ENCODE results near the gene CPT1C. TPM values are rescaled to one million over a fixed set of nuclear protein-coding genes. Genes with fewer than 3 reads are reported as not detected.

Gene CPT1C
- total RNA-seq, 2 experiments from 2014 or later = 0.47 to 0.59 TPM

DNA sequence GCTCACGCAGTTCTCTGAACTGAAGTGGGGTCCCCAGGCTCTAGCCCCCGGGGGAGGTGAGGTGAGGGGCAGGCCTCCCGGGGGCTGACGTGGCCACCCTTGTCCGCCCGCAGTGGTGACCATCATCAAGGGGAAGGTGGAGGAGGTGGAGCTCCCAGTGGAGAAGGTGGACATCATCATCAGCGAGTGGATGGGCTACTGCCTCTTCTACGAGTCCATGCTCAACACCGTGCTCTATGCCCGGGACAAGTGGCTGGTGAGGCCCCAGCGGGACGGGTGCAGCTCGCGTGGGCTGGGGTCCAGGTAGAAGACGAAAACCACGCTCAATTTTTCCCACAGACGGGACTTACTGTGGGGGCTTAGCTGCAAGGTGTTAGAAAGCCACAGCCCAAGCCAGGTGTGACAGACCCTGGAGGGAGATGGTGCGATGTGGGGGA lies 7.1 kb upstream of the CPT1C start:
- ATAC-seq (ENCODE audit: poor library complexity) = no peak
- peak in 1 of 14 experiments; percentile 37 for DNase-seq
- intact Hi-C loops (cut with DNase I, micrococcal nuclease) = no loop called here
- Mint-ChIP-seq H3K27ac (no peak overlapping the region), H3K36me3 (ENCODE audit: low read depth) (peaks cover 67% of the 10 kb centered on the region), H3K9me3 (no peaks in the 10 kb centered on the region), H3K4me3 (no peak overlapping the region), H3K27me3 (no peaks in the 10 kb centered on the region), H3K4me1 (ENCODE audit: low read depth) (peaks cover 13% of the 10 kb centered on the region)
- H3K27ac ChIP-seq (ENCODE audit: low read depth in 1 of 2, low read length in 2 of 2) = no peak overlapping the region
- H3K27me3 ChIP-seq (ENCODE audit: control insufficient read depth in 1 of 2, insufficient read depth in 2 of 2, low read length in 2 of 2) = no peaks in the 10 kb centered on the region
- TF ChIP-seq, protein P1, sequence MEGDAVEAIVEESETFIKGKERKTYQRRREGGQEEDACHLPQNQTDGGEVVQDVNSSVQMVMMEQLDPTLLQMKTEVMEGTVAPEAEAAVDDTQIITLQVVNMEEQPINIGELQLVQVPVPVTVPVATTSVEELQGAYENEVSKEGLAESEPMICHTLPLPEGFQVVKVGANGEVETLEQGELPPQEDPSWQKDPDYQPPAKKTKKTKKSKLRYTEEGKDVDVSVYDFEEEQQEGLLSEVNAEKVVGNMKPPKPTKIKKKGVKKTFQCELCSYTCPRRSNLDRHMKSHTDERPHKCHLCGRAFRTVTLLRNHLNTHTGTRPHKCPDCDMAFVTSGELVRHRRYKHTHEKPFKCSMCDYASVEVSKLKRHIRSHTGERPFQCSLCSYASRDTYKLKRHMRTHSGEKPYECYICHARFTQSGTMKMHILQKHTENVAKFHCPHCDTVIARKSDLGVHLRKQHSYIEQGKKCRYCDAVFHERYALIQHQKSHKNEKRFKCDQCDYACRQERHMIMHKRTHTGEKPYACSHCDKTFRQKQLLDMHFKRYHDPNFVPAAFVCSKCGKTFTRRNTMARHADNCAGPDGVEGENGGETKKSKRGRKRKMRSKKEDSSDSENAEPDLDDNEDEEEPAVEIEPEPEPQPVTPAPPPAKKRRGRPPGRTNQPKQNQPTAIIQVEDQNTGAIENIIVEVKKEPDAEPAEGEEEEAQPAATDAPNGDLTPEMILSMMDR (IDR thresholded peaks at IDR 0.05) = no peak
- POLR2A ChIA-PET = no interaction called here
- peaks cover 63% of the 10 kb centered on the region for H3K36me3 ChIP-seq (ENCODE audit: insufficient read depth, low read length)
- H3K4me3 ChIP-seq (ENCODE audit: low read length) = no peak overlapping the region
- H3K9me3 ChIP-seq (ENCODE audit: control insufficient read depth in 1 of 2, insufficient read depth in 1 of 2, low read length in 2 of 2) = no peaks in the 10 kb centered on the region
- peaks cover 30% of the 10 kb centered on the region for H3K4me1 ChIP-seq (ENCODE audit: insufficient read depth, low read length)
- CTCF ChIA-PET = no interaction called here

DNA sequence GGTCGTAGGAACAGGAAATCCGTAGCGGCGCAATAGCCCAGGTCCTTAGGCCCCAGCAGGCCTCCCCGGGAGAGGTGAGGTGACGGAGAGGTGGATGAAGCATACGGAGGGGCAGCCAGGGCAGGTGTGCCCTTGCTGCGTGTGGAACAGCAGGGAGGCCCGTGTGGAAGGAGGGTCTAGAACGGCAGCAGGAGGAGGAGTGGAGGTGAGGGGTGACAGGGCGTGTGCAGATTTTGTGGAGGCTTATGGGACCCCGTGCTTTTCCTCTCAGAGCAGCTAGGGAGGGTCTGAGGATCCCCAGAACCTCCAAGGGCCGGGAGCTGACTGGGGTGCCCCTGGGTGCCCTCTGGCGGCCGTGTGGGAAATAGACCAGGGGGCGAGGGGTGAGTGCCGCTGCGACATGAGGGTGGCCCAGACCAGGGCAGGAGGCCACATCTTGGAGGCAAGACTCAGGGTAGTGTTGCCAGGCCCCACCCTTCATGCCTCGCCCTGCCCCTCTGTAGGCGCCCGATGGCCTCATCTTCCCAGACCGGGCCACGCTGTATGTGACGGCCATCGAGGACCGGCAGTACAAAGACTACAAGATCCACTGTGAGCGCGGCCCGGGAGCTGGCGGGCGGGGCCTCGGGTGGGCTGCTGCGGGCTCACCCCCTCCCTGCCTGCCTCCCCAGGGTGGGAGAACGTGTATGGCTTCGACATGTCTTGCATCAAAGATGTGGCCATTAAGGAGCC lies 6.5 kb upstream of the CPT1C start:
- Histone ChIP-seq H3K27ac (ENCODE audit: low read depth in 1 of 2, low read length in 2 of 2) (no peak overlapping the region), H3K9me3 (ENCODE audit: control insufficient read depth in 1 of 2, insufficient read depth in 1 of 2, low read length in 2 of 2) (no peaks in the 10 kb centered on the region), H3K4me1 (ENCODE audit: insufficient read depth, low read length) (peaks cover 28% of the 10 kb centered on the region), H3K27me3 (ENCODE audit: control insufficient read depth in 1 of 2, insufficient read depth in 2 of 2, low read length in 2 of 2) (no peaks in the 10 kb centered on the region), H3K36me3 (ENCODE audit: insufficient read depth, low read length) (peaks cover 63% of the 10 kb centered on the region), H3K4me3 (ENCODE audit: low read length) (no peak overlapping the region)
- POLR2A ChIA-PET = no interaction called here
- H3K4me1 Mint-ChIP-seq (ENCODE audit: low read depth) = peaks cover 13% of the 10 kb centered on the region
- TF ChIP-seq, protein P1 (IDR thresholded peaks at IDR 0.05) = no peak
- intact Hi-C loops (cut with DNase I, micrococcal nuclease) = no loop called here
- H3K27me3 Mint-ChIP-seq = no peaks in the 10 kb centered on the region
- ATAC-seq (ENCODE audit: poor library complexity) = no peak
- CTCF ChIA-PET = no interaction called here
- peak in 4 of 14 experiments; percentile 28 to 62 (median 42) for DNase-seq
- H3K27ac Mint-ChIP-seq = no peak overlapping the region
- H3K36me3 Mint-ChIP-seq (ENCODE audit: low read depth) = peaks cover 71% of the 10 kb centered on the region
- no peaks in the 10 kb centered on the region for H3K9me3 Mint-ChIP-seq
- H3K4me3 Mint-ChIP-seq = no peak overlapping the region

DNA sequence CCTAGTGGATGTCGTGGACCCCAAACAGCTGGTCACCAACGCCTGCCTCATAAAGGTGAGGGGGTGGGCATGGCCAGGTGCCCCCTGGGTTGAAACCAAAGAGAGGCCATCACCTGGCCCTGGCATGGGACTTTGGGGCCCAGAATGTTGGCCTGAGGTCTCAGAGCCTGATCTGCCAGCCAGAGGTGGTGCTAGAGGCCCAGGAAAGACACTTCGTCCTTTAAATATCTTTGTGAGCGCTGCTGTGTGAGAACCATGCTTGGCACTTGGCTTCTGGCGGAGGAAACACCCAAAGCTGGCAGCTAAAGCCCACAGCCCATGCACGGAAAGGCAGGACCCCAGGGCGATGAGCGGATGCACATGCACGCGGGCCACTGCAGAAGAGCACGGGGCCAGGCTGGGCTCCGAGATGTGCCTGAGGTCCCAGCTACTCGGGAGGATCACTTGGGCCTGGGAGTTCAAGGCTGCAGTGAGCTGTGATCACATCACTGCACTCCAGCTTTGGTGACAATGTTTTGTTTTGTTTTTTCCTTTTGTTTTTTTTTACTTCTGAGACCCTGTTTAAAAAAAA lies 5.8 kb upstream of the CPT1C start:
- H3K9me3 Mint-ChIP-seq = no peaks in the 10 kb centered on the region
- intact Hi-C loops (cut with DNase I, micrococcal nuclease) = no loop called here
- H3K27ac Mint-ChIP-seq = no peak overlapping the region
- no peak for ATAC-seq (ENCODE audit: poor library complexity)
- Histone ChIP-seq H3K9me3 (ENCODE audit: control insufficient read depth in 1 of 2, insufficient read depth in 1 of 2, low read length in 2 of 2) (no peaks in the 10 kb centered on the region), H3K27ac (ENCODE audit: low read depth in 1 of 2, low read length in 2 of 2) (no peak overlapping the region), H3K27me3 (ENCODE audit: control insufficient read depth in 1 of 2, insufficient read depth in 2 of 2, low read length in 2 of 2) (no peaks in the 10 kb centered on the region), H3K4me3 (ENCODE audit: low read length) (no peak overlapping the region), H3K4me1 (ENCODE audit: insufficient read depth, low read length) (peaks cover 28% of the 10 kb centered on the region), H3K36me3 (ENCODE audit: insufficient read depth, low read length) (peaks cover 61% of the 10 kb centered on the region)
- TF ChIP-seq, protein P1 (IDR thresholded peaks at IDR 0.05) = no peak
- peaks cover 13% of the 10 kb centered on the region for H3K4me1 Mint-ChIP-seq (ENCODE audit: low read depth)
- CTCF ChIA-PET = no interaction called here
- no peak overlapping the region for H3K4me3 Mint-ChIP-seq
- peak in 1 of 14 experiments; percentile 38 for DNase-seq
- POLR2A ChIA-PET = no interaction called here
- H3K36me3 Mint-ChIP-seq (ENCODE audit: low read depth) = peaks cover 71% of the 10 kb centered on the region
- H3K27me3 Mint-ChIP-seq = no peaks in the 10 kb centered on the region

All from CD4-positive, alpha-beta T cell (primary cell).